Activated T-helper 1 cell treated with Interleukin-2 at 50 U/mL for 16 hours (primary cell): ENCODE data around the gene NDUFS8.
A peak's percentile ranks its signal among the peaks of the same experiment; 100 is the strongest.

Experiments used
- DNase-seq: peaks from one replicate; pipeline ENCODE4 v3.0.0-alpha.2; 2020; ENCODE audit warnings: low read depth

NDUFS8 gene

GRCh38 chr11:68036717-68037239 is 6.3 kb downstream of the NDUFS8 start:
- DNase-seq: no peak

- no peak for DNase-seq
Observed at GRCh38 chr11:68037411-68038225, 7.1 kb downstream of the NDUFS8 start.

DNA sequence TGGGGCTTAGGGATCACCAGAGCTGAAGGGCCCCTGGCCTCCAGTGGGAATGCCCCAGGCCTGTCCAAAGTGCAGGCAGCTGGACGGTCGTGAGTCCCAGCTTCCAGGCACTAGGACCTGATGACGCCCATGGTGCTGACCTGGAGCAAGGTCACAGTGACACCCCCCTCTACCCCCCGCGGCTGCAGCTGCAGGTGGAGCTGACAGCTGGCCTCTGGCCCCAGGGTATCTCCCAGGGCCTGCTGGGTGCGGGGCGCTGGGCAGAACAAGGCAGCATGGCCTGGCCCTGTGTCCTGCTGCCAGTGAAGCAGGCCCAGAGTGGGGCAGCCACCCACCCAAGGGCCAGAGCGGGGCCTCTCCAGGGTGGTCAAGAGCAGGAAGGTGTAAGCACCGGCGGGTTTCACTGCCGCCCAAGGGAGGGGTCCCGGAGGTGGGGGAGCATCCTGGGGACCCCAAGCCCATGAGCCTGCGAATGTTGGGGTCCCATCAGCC is 7.8 kb downstream of the NDUFS8 start:
- DNase-seq: no peak

DNA sequence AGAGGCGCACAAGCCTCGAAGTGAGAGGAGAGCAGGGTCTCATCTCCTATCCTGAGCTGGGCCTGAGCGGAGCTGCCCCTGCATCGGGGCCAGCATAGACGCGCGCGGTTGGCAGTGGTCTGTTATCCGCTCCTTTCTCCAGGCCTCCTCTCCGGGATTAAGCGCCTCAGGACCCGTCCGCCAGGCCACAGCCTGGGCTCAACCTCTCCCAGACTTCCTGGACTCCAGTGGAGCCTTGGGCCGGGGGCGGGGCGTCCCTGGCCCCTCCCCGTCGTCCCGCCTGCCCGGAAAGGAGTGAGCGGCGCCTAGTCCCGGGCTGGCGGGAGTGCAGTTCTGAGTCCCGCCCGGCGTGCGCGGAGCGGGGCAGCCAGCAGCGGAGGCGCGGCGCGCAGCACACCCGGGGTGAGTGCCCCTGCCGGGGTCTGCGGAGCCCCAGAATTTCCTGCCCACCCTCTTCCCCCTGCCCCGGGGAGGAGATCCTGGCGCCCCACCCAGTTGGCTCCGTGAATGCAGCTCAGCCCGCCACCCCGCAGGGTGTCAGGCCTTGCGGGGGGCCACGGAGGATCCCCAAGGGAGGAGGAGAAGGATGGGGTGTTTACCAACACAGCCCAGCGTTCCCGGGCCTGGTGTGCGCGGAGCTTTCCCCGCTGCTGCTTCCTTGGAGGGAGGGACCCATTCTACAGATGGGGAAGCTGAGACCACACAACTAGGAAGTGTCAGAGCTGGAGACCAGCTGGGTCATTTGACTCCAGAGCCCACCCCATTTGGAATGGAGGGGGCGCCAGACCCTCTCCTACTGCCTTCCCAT is 8.4 kb downstream of the NDUFS8 start, which contains the start of gene TCIRG1:
TSS of gene TCIRG1 (plus strand) at position 308 of the 808 bp plus-strand sequence. CDS start 2,247 bp downstream, outside the sequence.
- peak; percentile 42 for DNase-seq

DNA sequence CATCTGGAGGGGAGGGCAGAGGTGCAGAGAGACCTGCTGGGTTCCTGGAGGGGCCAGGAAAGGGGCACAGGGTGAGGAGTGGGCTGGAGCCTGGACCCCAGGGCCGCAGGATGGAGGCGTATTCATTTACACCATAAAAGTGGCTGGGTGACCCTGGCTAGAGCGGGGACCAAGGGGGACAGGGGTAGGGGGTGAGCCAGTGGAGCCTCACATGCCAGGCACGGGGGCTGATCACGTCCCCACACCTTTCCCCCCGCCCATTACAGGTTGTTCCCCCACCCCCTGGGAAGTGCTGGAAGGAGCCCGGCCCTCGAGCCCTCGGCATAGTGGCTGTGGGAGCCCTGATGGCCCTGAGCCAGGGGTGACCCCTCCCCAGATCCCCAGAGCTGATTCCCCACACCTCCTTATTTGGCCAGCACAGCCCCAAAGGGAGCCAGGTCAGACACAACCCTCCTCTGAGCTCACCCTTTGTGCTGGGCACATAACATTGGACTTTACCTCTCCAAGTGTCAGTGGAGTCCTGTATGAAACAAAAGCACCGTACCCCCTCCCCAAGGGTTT is 9.1 kb downstream of the NDUFS8 start:
- no peak for DNase-seq

DNA sequence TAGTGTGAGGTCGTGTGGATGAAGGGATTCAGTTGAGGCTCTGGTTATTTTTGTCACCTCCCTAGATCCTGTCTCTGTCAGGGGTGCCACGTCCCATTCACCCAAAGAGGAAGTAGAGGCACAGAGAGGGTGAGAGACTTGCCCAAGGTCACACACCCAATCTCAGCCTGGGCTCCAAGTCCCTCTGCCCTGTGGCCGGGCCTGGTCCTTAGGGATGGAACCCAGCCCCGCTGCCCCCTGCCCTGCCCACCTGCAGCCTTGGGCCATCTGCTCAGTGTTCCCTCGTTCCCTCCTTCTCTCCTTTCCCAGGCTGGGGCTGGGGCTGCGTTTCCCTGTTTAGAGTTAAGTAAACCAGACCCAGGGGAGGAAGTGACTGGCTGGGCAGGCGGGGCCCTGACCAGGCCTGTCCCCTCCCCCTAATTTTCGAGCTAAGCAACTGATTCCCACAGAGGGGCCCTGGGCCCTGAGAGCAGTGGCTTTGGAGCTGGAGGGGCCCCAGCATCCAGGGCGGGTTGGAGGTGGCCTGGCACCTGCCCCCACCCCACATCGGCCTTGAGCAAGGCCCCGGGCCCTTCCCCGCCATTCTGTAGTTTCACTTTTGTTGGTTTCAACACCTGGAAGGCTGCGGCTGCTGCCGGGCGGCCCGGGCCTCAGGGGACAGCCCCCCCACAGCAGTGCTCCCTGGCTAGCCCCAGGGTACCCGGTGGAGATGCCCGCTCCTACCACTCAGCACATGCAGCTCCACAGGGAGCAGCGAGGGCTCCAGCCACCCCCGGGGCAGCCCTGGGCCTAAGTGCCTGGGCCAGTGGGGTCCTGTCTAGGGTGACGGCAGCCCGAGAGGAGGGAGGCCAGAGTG is 9.8 kb downstream of the NDUFS8 start:
- DNase-seq: peak; percentile 15

GRCh38 chr11:68040957-68041591 is 10.6 kb downstream of the NDUFS8 start:
- no peak for DNase-seq

DNA sequence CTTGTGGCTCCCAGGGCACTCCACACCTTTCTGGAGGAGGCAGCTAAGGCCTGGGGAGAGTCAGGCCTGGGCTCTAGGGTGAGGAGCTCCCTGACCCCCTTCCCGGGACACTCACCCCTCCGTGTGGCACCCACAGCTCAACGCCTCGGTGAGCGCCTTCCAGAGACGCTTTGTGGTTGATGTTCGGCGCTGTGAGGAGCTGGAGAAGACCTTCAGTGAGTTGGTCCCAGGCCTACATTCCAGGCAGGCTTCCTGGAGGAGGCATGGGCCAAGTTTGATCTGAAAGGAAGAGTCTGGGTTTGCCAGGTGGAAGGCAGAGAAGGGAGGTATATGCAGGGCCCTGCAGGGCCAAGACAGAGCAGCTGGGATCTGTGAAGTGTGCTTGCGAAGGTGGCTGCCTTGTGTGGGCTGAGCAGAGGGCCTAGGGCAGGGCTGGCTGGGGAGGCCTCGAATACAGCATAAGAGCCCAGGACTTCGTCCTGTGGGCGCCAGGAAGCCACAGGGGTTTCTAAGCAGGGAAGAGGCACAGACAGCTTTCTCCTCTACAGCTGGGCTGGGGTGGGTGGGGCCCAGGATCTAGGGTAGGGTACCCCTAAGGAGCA is 11.2 kb downstream of the NDUFS8 start:
- no peak for DNase-seq

- no peak for DNase-seq
Observed at GRCh38 chr11:68042219-68043028, 11.9 kb downstream of the NDUFS8 start.

DNA sequence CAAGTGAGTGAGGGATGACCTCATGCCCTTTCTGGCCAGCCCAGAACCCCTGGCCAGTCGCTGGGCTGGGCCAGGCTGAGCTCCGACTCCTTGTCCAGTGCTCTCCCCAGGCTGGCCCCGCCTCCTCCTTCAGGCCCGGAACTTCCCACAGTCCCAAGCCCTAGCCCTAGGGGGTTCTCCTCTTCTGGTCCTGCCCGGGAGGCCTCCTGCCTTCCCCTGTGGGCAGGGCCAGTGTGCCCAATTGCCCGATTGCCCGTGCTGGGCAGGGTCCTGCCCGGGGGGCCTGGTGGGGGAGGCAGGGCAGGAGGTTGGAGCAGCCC is 12.5 kb downstream of the NDUFS8 start:
- no peak for DNase-seq

DNA sequence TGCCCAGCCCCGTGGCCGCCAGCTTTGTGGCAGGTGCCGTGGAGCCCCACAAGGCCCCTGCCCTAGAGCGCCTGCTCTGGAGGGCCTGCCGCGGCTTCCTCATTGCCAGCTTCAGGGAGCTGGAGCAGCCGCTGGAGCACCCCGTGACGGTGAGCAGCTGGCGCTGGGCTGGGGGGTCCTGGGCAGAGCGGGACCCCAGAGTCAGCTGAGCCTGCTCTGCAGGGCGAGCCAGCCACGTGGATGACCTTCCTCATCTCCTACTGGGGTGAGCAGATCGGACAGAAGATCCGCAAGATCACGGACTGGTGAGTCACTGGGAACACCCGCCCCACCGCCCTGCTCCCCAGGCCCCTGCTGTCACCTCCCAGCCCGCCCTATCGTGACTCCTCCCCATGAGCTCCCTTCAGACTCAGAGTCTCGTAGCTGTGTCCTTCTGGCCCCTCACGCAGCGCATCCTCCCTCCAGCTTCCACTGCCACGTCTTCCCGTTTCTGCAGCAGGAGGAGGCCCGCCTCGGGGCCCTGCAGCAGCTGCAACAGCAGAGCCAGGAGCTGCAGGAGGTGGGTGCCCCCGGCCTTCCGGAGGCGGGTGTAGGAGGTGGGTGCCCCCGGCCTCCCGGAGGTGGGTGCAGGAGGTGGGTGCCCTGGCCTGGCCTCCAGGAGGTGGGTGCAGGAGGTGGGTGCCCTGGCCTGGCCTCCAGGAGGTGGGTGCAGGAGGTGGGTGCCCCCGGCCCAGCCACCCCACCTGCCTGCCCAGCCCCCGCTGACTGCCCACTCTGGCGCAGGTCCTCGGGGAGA is 13.1 kb downstream of the NDUFS8 start:
- DNase-seq: no peak

GRCh38 chr11:68044145-68044813 is 13.8 kb downstream of the NDUFS8 start:
- DNase-seq: no peak

- DNase-seq: no peak
Observed at GRCh38 chr11:68044898-68045351, 14.4 kb downstream of the NDUFS8 start.

GRCh38 chr11:68047437-68048290 is 17.2 kb downstream of the NDUFS8 start:
- no peak for DNase-seq

- DNase-seq: no peak
Observed at GRCh38 chr11:68048681-68049508, 18.4 kb downstream of the NDUFS8 start.
